ENCODE measurements around the gene KYNU. TPM values are rescaled to one million over a fixed set of nuclear protein-coding genes. Genes with fewer than 3 reads are reported as not detected.

The KYNU gene
- total and polyA plus RNA-seq, 9 of the 15 experiments (the other 6 are each of a cell fraction or from before 2014, with no cell fraction given), result 2.6 to 11.6 (median 7.2) TPM

DNA sequence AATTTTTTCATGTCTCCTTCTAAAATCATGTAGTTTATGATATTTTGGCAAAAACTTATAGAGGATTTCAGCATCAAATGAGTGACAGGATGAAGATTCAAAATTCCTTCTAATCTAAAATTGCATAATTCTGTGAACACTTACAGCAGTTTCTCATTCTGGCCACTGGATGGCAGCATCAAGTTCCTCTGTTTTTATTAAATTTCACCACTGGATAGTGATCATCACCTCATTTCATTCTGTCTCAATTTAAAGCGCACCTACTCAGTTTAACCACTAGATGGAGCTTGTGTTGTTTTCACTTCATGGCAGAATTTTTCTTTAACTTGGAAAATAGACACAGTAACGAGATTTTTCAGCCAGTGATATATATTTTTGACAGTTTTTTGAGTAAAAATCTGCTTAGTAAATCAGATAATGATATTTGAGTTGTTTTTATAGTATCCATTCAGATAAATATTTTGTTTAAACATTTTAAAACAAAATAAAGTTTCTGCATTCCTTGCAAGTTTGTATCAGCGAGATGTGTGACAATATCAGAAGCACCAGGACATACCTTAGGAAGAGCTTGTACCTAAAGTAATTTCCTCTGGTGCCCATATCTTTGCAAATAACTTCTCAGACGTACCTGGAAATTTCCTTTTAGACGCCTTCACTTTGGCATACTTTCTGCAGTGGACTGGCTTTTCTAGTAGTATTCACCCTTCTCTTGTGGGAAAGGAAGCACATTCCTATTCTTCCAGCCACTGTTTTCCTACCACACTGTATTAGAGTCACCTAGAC lies 157.0 kb downstream of the KYNU start (continued):
- TF ChIP-seq, protein P1, sequence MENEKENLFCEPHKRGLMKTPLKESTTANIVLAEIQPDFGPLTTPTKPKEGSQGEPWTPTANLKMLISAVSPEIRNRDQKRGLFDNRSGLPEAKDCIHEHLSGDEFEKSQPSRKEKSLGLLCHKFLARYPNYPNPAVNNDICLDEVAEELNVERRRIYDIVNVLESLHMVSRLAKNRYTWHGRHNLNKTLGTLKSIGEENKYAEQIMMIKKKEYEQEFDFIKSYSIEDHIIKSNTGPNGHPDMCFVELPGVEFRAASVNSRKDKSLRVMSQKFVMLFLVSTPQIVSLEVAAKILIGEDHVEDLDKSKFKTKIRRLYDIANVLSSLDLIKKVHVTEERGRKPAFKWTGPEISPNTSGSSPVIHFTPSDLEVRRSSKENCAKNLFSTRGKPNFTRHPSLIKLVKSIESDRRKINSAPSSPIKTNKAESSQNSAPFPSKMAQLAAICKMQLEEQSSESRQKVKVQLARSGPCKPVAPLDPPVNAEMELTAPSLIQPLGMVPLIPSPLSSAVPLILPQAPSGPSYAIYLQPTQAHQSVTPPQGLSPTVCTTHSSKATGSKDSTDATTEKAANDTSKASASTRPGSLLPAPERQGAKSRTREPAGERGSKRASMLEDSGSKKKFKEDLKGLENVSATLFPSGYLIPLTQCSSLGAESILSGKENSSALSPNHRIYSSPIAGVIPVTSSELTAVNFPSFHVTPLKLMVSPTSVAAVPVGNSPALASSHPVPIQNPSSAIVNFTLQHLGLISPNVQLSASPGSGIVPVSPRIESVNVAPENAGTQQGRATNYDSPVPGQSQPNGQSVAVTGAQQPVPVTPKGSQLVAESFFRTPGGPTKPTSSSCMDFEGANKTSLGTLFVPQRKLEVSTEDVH (IDR thresholded peaks at IDR 0.05; ENCODE audit: low read depth, partially characterized antibody), result peak; percentile 36
- TF ChIP-seq JUND (IDR thresholded peaks at IDR 0.05; ENCODE audit: borderline replicate concordance, low read depth, low read length) (peak; percentile 53; the same call in 1 of the 2 replicates), JUND (tag; IDR thresholded peaks at IDR 0.05; ENCODE audit: borderline replicate concordance, low read depth, low read length) (no peak), ZFP30 (CRISPR knock-in tag; IDR thresholded peaks at IDR 0.05; ENCODE audit: borderline replicate concordance) (no peak), SMC3 (conservative IDR thresholded peaks at IDR 0.05; ENCODE audit: insufficient read depth, low read depth, low read length) (peak; percentile 59; the same call in 1 of the 2 replicates), CEBPG (CRISPR knock-in tag; IDR thresholded peaks at IDR 0.05) (peak; percentile 47; the same call in 1 of the 2 replicates), CEBPG (tag; conservative IDR thresholded peaks at IDR 0.05 in 1 of 2, IDR thresholded peaks at IDR 0.05 in 1 of 2) (peak; percentile 81 to 95), CEBPB (tag; IDR thresholded peaks at IDR 0.05) (peak; percentile 93)
- TF ChIP-seq, protein P2, sequence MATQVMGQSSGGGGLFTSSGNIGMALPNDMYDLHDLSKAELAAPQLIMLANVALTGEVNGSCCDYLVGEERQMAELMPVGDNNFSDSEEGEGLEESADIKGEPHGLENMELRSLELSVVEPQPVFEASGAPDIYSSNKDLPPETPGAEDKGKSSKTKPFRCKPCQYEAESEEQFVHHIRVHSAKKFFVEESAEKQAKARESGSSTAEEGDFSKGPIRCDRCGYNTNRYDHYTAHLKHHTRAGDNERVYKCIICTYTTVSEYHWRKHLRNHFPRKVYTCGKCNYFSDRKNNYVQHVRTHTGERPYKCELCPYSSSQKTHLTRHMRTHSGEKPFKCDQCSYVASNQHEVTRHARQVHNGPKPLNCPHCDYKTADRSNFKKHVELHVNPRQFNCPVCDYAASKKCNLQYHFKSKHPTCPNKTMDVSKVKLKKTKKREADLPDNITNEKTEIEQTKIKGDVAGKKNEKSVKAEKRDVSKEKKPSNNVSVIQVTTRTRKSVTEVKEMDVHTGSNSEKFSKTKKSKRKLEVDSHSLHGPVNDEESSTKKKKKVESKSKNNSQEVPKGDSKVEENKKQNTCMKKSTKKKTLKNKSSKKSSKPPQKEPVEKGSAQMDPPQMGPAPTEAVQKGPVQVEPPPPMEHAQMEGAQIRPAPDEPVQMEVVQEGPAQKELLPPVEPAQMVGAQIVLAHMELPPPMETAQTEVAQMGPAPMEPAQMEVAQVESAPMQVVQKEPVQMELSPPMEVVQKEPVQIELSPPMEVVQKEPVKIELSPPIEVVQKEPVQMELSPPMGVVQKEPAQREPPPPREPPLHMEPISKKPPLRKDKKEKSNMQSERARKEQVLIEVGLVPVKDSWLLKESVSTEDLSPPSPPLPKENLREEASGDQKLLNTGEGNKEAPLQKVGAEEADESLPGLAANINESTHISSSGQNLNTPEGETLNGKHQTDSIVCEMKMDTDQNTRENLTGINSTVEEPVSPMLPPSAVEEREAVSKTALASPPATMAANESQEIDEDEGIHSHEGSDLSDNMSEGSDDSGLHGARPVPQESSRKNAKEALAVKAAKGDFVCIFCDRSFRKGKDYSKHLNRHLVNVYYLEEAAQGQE (IDR thresholded peaks at IDR 0.05; ENCODE audit: borderline replicate concordance), result peak; percentile 61; the same call in 1 of the 2 replicates
- TF ChIP-seq, protein P2 (CRISPR knock-in tag; IDR thresholded peaks at IDR 0.05; ENCODE audit: low read depth), result no peak
- TF ChIP-seq, protein P3, sequence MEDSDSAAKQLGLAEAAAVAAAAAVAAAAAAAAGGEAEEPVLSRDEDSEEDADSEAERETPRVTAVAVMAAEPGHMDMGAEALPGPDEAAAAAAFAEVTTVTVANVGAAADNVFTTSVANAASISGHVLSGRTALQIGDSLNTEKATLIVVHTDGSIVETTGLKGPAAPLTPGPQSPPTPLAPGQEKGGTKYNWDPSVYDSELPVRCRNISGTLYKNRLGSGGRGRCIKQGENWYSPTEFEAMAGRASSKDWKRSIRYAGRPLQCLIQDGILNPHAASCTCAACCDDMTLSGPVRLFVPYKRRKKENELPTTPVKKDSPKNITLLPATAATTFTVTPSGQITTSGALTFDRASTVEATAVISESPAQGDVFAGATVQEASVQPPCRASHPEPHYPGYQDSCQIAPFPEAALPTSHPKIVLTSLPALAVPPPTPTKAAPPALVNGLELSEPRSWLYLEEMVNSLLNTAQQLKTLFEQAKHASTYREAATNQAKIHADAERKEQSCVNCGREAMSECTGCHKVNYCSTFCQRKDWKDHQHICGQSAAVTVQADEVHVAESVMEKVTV (CRISPR knock-in tag; IDR thresholded peaks at IDR 0.05), result peak; percentile 81
- TF ChIP-seq, protein P4, sequence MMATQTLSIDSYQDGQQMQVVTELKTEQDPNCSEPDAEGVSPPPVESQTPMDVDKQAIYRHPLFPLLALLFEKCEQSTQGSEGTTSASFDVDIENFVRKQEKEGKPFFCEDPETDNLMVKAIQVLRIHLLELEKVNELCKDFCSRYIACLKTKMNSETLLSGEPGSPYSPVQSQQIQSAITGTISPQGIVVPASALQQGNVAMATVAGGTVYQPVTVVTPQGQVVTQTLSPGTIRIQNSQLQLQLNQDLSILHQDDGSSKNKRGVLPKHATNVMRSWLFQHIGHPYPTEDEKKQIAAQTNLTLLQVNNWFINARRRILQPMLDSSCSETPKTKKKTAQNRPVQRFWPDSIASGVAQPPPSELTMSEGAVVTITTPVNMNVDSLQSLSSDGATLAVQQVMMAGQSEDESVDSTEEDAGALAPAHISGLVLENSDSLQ (IDR thresholded peaks at IDR 0.05), result 0 out of 2 replicates have a peak, but pooled peaks have one; percentile 21

All from K562 (cell line).